ENCODE results near the gene PXDN.
"Not testable (repeated sequence)": the region's sequence is repeated elsewhere in the genome, so short reads cannot be mapped to it uniquely, and the experiment has no call there.

The PXDN gene

GRCh38 chr2:1623906-1624445 is 120.3 kb downstream of the PXDN start:
- no peak for DNase-seq

GRCh38 chr2:1622521-1623200 is 121.7 kb downstream of the PXDN start:
- no peak for DNase-seq

DNA sequence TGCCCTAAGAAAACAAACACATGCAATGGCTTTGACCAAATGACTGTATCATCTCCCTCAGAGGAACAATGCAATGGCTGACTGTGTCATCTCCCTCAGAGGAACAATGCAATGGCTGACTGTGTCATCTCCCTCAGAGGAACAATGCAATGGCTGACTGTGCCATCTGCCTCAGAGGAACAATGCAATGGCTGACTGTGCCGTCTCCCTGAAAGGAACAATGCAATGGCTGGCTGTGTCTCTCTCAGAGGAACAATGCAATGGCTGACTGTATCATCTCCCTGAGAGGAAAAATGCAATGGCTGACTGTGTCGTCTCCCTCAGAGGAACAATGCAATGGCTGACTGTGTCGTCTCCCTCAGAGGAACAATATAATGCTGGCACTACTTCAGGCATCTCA is 122.3 kb downstream of the PXDN start:
- not testable (repeated sequence) for DNase-seq

- DNase-seq, result no peak
Observed at GRCh38 chr2:1621501-1621900, 122.8 kb downstream of the PXDN start.

DNA sequence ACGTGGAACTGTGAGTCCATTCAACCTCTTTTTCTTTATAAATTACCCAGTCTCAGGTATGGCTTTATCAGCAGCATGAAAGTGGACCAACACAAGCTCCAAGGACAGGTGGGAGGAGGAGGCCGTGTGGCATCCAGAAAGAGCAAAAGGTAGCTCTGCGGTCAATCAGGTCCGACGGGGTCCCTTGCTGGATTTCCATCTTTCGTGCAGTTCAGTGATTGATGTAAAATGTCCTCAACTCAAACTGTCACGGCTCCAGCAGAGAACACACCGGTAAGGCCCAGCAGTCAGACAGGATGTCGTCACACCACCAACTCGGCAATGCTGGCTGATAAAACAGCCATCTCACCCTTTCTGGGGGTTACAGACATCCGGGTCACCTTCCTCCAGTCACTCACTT is 123.3 kb downstream of the PXDN start:
- no peak for DNase-seq

GRCh38 chr2:1620081-1620480 is 124.2 kb downstream of the PXDN start:
- DNase-seq, result no peak

DNA sequence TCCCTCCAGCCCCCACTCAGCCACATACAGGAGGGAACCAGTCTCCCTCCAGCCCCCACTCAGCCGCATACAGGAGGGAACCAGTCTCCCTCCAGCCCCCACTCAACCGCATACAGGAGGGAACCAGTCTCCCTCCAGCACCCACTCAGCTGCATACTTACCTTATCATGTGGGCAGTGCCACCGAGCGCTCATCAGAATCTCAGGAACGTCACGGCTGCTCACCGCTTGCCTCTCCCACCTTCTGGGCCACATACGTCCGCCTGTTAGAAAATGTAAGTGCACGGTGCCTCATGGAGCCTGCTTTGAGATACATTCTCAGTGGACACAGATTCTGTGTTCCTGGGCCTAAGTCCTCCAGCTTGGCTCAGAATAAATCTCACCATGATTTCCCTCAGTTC is 124.8 kb downstream of the PXDN start:
- DNase-seq, result no peak

GRCh38 chr2:1618974-1619373 is 125.3 kb downstream of the PXDN start:
- DNase-seq, result no peak

- DNase-seq, result no peak
Observed at GRCh38 chr2:1618191-1618961, 125.9 kb downstream of the PXDN start.

DNA sequence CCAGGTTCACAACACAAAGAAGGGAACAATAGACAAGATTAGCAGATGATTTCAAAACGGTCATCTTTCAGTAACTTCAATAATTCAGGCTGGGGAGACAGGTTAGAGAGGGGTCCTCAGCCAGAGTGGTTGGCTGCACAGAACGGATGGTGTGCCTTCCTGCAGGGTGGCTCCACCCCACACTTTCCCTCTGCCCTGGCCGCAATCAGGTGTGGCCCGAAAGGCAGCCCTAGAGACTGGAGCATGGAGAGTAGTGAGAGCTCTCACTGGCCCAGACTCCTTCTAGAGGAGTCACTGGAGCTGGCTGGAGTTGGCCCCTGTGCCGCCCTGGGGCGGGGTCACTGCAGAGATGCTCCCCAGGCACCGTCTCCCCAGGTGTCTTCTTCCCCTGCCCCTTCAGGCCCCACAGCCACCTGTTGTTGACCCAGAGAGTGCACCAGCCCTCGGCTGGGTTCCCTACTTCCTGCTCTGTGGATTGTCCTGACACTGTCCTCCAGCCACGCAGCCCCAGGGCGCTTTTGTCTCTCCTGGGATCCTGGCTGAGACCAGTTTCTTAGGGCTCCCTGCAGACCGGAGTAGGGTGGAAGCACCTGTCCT is 126.8 kb downstream of the PXDN start:
- peak; percentile 51 for DNase-seq

GRCh38 chr2:1614564-1614963 is 129.8 kb downstream of the PXDN start:
- peak; percentile 34 for DNase-seq

DNA sequence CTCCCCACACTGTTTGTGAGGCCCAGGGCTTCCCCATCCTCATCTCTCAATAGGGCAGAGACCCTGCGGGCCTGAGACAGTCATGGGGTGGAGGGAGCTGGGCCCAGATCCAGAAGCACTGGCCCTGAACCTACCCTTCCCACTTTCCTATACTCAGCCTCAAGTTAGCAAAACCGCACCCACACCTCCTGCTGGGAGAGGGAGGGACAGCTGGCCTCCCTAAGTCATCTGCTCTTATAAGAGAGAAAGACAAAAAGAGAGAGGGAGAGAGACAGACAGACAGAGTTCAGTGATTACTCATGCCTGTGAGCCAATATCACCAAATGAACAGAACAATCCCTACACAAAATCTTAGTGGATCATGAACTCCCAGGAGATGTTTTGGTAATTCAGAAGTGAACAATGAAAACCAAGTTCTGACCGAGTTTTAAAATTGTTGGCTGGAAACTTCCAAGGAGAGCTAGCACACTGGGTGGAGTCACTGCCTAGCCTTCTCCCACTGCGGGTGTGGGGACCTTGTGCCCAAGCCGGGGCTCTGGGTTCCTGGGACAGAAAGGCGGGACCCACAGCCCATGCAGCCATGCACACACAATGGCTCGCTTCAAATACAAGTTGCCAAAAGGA is 130.5 kb downstream of the PXDN start:
- DNase-seq, result peak; percentile 64

DNA sequence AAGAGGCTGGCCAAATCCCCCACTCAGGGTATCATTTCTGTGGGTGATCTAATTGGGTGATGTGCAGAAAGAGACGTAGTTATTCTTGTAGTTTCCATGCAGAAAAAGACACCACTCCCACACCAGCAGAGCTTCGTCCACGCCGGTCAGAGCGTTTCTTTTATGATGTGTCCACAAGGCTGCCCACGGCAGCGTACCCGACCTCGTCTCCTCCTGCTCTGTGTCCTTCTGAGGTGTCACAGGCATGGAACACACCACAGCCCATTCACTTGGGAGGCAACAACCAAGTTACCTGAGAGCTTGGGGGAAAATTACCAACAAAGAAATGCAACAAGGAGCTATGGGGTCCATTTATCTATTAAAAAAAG is 131.3 kb downstream of the PXDN start:
- no peak for DNase-seq

DNA sequence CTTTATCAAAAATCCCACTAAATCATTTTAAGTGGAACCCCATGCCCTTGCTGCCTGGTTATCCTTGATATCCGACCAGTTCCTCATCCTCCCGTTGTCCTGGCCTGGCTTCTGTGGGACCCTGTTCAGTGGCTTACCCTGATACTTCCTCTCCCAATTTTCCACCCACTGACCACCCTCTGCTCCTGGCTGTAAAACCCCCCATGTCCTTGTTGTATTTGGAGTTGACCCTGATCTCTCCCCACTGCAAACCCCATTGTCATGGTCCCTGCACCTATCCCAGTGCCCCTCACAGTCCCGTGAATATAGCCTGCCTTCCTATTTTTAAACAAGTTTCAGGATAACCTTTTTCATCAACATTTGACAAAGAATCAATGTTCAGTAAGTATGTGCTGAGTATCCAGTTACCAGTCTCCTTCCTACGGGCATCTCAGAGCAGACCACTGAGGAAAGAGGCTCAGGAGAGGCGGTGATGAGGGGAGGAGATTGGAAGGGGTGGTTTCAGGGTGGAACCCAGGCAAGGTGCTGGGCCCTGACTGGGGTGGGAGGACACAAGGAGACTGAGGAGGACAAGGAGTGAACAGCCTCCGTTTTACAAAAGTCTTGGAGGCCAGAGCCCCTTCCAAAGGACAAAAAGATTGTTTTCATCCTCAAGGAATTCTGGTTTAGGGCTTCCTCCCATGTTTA is 131.8 kb downstream of the PXDN start:
- DNase-seq, result no peak

DNA sequence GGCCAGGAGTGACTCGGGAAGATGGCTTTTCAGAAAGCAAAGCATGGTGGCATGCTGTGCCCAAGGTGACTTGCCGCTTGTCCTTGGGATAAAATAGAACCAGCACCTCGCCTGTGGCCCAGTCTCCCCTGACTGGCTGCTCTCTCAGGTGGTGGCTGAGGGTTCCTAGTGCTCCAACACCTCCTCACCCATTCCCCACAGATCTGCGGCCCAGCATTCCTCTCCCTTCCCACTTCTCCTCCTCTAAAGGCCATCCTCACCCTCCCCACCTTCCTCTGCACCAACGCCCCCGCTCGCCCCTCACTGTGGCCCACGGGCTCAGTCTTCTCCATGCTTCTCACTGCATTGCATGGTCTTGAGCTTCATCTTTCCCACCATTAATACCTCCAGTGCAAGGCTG is 132.4 kb downstream of the PXDN start:
- no peak for DNase-seq

GRCh38 chr2:1610096-1610485 is 134.2 kb downstream of the PXDN start:
- DNase-seq, result no peak

- DNase-seq, result no peak
Observed at GRCh38 chr2:1609485-1610095, 134.7 kb downstream of the PXDN start.

GRCh38 chr2:1609040-1609439 is 135.3 kb downstream of the PXDN start:
- peak; percentile 10 for DNase-seq

DNA sequence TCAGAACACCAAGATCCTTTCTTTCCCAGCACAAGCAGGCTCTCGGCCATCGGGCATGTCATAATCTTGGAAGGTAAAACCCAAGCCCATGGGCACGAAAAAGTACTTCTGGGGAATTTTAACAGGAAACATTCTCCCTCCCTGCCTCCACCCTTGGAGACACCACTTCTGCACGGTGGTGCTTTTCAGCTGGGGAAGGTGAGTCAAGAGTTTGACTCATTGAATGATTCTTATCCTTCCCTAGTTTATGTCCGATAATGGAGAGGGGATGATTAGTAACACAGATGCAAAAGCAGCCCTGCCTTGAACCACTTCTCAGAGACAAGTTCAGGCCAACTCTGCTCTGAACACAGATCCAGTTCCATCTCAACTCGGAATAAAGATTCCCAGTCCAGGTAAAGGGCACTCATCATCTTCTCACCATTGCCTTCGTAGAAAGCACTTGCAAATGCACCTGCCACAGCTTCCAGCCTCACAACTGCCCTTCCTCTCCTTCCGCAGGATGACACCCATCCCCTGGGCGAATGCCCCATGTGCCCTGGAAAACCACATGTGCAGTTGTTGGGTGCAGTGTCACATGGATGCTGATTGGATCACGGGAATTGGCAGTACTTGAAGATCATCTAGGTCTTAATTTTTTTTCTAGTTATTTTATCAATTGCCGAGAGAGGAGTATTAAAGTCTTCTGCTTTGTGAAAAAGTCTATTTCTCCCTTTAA is 136.2 kb downstream of the PXDN start:
- DNase-seq, result no peak

GRCh38 chr2:1607236-1607920 is 136.9 kb downstream of the PXDN start:
- no peak for DNase-seq
